ENCODE measurements around the gene BRPF3.

Gene BRPF3

GRCh38 chr6:36272234-36272633 is 75.7 kb downstream of the BRPF3 start:
- no peak for DNase-seq

- DNase-seq, result no peak
Measured at GRCh38 chr6:36273067-36273466, 76.5 kb downstream of the BRPF3 start.

GRCh38 chr6:36273802-36274514 is 77.4 kb downstream of the BRPF3 start:
- DNase-seq, result no peak

- no peak for DNase-seq
Measured at GRCh38 chr6:36276581-36277536, 80.3 kb downstream of the BRPF3 start.

GRCh38 chr6:36277946-36278470 is 81.5 kb downstream of the BRPF3 start:
- no peak for DNase-seq

- no peak for DNase-seq
Measured at GRCh38 chr6:36280467-36280866, 83.9 kb downstream of the BRPF3 start.

GRCh38 chr6:36280983-36281382 is 84.4 kb downstream of the BRPF3 start:
- no peak for DNase-seq
